GM12874 (cell line): Measurements from ENCODE around the gene HTRA2.

ENCODE experiments used
- TF ChIP-seq, protein P1 (sequence below): IDR thresholded peaks from 2 replicates; pipeline ENCODE4 v1.5.1; 2011; ENCODE audit warnings: low read depth, mild to moderate bottlenecking, control low read depth, low read length, moderate library complexity; ENCODE audit not compliant: insufficient read depth

Gene HTRA2

DNA sequence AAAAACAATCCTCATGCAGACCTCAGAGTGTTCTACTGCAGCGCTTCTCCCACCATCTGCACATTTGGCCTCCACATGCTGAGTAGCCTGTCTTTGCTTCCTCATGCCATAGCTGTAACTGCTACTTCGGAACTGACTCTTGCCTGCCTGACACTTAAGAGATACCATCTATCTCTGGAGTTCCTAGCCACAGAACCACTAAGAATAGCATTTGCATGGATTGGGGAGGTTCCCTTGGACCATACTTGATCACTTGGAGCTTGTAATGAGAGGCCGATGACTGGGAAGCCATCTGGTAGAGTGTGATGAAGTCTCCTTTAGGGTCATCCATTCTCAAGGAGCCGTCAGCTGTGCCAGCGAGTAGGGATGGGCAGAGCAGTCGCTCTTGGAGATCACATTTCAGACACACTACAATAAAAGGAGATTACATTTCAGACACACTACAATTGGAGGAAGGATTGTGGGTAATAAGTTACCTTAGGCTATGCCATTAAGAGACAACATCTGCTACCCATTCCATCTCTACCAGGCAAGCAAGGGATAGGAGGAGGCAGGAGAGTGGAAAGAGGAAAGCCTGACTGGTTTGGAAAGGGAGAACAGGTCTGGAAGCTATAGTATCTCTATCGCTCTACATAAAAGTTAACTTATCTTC, 46.6 kb downstream of the HTRA2 start:
- TF ChIP-seq, protein P1, sequence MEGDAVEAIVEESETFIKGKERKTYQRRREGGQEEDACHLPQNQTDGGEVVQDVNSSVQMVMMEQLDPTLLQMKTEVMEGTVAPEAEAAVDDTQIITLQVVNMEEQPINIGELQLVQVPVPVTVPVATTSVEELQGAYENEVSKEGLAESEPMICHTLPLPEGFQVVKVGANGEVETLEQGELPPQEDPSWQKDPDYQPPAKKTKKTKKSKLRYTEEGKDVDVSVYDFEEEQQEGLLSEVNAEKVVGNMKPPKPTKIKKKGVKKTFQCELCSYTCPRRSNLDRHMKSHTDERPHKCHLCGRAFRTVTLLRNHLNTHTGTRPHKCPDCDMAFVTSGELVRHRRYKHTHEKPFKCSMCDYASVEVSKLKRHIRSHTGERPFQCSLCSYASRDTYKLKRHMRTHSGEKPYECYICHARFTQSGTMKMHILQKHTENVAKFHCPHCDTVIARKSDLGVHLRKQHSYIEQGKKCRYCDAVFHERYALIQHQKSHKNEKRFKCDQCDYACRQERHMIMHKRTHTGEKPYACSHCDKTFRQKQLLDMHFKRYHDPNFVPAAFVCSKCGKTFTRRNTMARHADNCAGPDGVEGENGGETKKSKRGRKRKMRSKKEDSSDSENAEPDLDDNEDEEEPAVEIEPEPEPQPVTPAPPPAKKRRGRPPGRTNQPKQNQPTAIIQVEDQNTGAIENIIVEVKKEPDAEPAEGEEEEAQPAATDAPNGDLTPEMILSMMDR = no peak

DNA sequence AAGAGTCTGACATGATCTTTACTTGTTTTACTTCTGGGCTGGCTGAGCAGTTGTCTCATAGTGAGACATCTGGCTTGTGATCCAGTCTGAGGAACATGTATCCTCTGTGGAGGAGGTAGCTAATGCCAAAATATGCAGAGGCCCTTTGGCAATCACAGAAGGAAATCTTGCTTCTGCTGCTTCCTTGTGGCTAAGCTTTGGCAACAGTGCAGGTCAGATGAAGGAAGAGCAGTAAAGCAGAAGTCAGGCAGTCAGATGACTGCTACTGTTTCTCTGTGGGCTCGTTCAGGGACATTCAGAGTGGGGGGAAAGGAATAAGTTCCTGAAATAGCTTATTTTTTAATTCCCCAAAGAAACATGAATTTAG, 47.1 kb downstream of the HTRA2 start:
- TF ChIP-seq, protein P1 = no peak

GRCh38 chr2:74577448-74577847, 47.7 kb downstream of the HTRA2 start:
- TF ChIP-seq, protein P1 = no peak

GRCh38 chr2:74578408-74578807, 48.7 kb downstream of the HTRA2 start:
- TF ChIP-seq, protein P1 = no peak

DNA sequence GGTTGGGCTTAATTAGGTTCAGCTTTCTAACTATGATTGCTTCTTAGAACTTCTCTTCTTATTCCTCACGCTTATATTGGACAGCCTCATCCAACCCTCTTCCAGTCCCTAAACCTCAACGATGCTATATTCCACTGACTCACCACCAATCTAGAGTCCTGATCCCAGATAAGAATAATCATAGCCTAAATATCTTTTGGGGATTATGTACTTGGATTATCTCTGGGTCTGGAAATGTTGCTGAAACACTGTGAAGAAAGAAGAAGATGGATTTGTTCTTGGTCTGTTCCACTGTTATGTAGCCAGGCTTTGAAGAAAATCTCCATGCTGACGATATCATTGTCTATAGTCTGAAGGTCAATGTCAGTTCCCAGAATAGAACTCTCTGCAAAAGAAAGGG, 51.7 kb downstream of the HTRA2 start:
- TF ChIP-seq, protein P1 = no peak

- TF ChIP-seq, protein P1 = no peak
These were observed 52.5 kb downstream of the HTRA2 start for GRCh38 chr2:74582184-74582583.
